Measurements from ENCODE around the gene MAS1L.

MAS1L gene

DNA sequence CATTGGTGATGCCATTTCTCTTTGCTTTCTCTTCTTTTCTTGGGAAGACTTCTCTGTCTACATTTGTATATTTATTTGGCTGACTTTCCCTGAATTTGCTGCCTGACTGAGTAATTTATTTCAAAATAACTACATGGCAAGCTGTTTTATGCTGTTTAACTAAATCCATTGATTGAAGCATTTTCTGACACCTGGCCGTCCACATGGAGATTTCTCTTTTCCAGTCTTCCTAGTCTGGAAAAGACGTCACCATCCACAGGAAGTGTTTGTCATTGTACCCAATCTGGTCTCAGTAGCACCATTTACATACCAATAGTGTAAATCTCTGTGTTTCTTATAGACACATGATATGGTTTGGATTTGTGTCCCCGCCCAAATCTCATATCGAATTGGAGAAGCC lies 9.2 kb upstream of the MAS1L start:
- TF ChIP-seq SIN3A (IDR thresholded peaks at IDR 0.05; ENCODE audit: borderline replicate concordance, insufficient read depth, low read length) = no peak
- TF ChIP-seq TAF1 (IDR thresholded peaks at IDR 0.05; ENCODE audit: borderline replicate concordance, insufficient read depth, low read length) = no peak
- TF ChIP-seq, protein P1, sequence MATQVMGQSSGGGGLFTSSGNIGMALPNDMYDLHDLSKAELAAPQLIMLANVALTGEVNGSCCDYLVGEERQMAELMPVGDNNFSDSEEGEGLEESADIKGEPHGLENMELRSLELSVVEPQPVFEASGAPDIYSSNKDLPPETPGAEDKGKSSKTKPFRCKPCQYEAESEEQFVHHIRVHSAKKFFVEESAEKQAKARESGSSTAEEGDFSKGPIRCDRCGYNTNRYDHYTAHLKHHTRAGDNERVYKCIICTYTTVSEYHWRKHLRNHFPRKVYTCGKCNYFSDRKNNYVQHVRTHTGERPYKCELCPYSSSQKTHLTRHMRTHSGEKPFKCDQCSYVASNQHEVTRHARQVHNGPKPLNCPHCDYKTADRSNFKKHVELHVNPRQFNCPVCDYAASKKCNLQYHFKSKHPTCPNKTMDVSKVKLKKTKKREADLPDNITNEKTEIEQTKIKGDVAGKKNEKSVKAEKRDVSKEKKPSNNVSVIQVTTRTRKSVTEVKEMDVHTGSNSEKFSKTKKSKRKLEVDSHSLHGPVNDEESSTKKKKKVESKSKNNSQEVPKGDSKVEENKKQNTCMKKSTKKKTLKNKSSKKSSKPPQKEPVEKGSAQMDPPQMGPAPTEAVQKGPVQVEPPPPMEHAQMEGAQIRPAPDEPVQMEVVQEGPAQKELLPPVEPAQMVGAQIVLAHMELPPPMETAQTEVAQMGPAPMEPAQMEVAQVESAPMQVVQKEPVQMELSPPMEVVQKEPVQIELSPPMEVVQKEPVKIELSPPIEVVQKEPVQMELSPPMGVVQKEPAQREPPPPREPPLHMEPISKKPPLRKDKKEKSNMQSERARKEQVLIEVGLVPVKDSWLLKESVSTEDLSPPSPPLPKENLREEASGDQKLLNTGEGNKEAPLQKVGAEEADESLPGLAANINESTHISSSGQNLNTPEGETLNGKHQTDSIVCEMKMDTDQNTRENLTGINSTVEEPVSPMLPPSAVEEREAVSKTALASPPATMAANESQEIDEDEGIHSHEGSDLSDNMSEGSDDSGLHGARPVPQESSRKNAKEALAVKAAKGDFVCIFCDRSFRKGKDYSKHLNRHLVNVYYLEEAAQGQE (IDR thresholded peaks at IDR 0.05; ENCODE audit: insufficient read depth in 1 of 2, low read depth in 2 of 2, low read length in 2 of 2) = no peak
- no peak for TF ChIP-seq FOXP2 (optimal IDR thresholded peaks at IDR 0.05; ENCODE audit: borderline replicate concordance, extremely low read depth, extremely low read length, insufficient read depth)
- no peak for TF ChIP-seq POLR2AphosphoS5 (IDR thresholded peaks at IDR 0.05; ENCODE audit: low read depth, low read length)

DNA sequence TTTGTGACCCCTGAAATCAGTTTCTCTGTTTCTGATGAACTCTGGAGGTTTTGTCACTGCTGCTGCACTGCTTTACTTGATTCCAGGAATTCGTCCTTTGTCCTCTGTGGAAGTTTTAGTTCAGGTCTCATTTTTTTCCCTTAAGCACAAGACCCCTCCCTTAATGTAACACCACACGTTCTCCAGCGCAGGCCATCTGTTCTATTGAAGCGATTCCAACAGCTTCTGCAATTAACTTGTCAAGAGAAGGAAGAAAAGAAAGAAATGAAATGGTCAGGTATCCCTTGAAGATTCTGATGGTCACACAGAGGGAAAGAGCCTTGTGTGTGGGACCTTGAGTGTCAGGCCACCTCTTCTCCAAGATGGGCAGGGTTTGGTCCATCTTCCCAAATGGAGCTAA lies 7.8 kb upstream of the MAS1L start:
- no peak for TF ChIP-seq SIN3A (IDR thresholded peaks at IDR 0.05; ENCODE audit: borderline replicate concordance, insufficient read depth, low read length)
- no peak for TF ChIP-seq POLR2AphosphoS5 (IDR thresholded peaks at IDR 0.05; ENCODE audit: low read depth, low read length)
- TF ChIP-seq, protein P1 (IDR thresholded peaks at IDR 0.05; ENCODE audit: insufficient read depth in 1 of 2, low read depth in 2 of 2, low read length in 2 of 2) = no peak
- TF ChIP-seq FOXP2 (optimal IDR thresholded peaks at IDR 0.05; ENCODE audit: borderline replicate concordance, extremely low read depth, extremely low read length, insufficient read depth) = no peak
- no peak for TF ChIP-seq TAF1 (IDR thresholded peaks at IDR 0.05; ENCODE audit: borderline replicate concordance, insufficient read depth, low read length)

DNA sequence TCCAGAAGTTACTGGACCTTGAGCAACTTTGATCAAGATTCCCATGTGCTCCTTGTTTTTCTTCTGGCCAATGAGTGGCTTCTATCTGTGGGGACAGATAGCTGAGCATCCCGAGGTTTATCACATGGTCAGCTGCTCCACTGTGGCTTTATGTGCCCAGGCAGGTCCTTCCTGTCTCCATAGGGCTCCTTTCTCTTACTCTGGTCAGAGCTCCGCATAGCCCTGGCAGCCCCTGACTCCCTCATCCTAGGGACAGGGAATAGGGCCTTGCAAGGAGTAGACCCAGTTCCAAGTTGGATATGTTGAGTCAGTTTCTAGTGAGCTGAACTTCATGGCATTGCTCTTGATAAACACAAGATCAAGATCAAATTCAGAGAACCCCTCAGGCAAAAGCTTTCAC lies 6.4 kb upstream of the MAS1L start:
- no peak for TF ChIP-seq FOXP2 (optimal IDR thresholded peaks at IDR 0.05; ENCODE audit: borderline replicate concordance, extremely low read depth, extremely low read length, insufficient read depth)
- TF ChIP-seq POLR2AphosphoS5 (IDR thresholded peaks at IDR 0.05; ENCODE audit: low read depth, low read length) = no peak
- TF ChIP-seq TAF1 (IDR thresholded peaks at IDR 0.05; ENCODE audit: borderline replicate concordance, insufficient read depth, low read length) = no peak
- TF ChIP-seq, protein P1 (IDR thresholded peaks at IDR 0.05; ENCODE audit: insufficient read depth in 1 of 2, low read depth in 2 of 2, low read length in 2 of 2) = no peak
- TF ChIP-seq SIN3A (IDR thresholded peaks at IDR 0.05; ENCODE audit: borderline replicate concordance, insufficient read depth, low read length) = no peak

DNA sequence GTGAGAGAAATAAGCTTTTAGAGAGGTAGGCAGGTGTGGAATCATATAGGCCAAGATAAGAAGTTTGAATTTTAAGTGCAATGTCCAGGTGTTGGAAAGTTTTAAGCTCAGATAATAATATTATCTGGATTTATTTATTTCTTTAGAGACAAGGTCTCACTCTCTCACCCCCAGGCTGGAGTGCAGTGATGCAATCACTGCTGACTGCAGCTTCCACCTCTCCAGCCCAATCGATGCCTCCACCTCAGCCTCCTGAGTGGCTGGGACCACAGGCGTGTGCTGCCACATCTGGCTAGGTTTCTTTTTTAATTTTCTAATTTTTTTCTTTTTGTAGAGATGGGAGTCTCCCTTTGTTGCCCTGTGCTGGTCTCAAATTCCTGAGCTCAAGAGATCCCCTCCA lies 5.5 kb upstream of the MAS1L start:
- TF ChIP-seq TAF1 (IDR thresholded peaks at IDR 0.05; ENCODE audit: borderline replicate concordance, insufficient read depth, low read length) = no peak

DNA sequence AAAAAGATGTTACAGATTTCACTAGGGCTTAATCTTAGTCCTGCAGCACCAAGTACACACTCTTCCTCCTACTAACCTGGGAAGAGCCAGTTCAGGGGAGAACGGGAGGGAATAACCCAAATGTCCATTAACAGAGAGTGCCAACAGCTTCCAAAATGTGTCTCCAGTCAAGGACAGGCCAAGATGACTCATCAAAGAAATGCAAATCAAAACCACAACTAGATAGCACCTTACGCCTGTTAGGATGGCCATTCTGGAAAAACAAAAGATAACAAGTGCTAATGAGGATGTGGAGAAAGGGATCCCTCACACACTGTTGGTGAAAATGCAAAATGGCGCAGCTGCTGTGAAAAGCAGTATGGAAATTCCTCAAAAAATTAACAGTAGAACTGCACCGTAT lies 3.8 kb upstream of the MAS1L start:
- no peak for TF ChIP-seq SIN3A (IDR thresholded peaks at IDR 0.05; ENCODE audit: borderline replicate concordance, insufficient read depth, low read length)

DNA sequence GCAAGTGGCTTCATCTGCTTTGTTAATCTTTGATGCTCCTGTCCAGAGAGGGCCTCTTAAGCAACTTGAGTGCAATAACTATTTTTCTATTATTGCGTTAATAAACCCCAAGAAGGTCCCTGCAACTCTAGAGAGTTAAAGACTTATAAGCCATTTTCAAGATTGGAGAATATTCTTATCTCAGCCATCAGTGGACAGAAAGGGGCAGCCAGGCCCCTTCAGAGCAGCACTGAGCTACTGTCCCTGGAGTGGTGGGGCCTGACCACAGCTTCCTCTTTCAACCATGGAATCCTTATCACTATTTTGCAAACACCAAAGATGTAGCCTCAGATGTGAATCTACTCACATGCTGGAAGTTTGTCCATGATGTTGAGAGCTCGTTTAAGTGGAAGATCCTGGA lies 2.8 kb upstream of the MAS1L start:
- TF ChIP-seq FOXP2 (optimal IDR thresholded peaks at IDR 0.05; ENCODE audit: borderline replicate concordance, extremely low read depth, extremely low read length, insufficient read depth) (no peak), SIN3A (IDR thresholded peaks at IDR 0.05; ENCODE audit: borderline replicate concordance, insufficient read depth, low read length) (no peak)

DNA sequence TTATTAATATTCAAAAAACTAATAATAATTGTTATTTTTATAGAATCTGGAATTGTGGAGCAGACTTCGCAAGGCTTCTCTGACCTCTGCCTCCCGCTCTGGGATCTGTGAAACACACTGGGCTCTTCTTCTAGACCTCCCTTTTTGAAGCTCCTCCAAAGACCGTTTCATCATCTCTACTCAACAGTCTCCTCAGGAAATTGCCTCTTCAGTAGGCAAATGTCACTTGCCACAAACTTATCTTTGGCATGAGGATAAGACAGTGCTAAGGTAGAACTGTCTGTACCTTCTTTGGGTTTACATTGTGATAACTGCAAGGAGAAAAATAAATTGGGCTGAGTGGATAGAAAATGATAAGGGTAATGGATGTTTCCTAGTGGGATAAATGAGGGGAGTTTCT lies 2.3 kb upstream of the MAS1L start:
- TF ChIP-seq, protein P1 (IDR thresholded peaks at IDR 0.05; ENCODE audit: insufficient read depth in 1 of 2, low read depth in 2 of 2, low read length in 2 of 2) = no peak
- TF ChIP-seq FOXP2 (optimal IDR thresholded peaks at IDR 0.05; ENCODE audit: borderline replicate concordance, extremely low read depth, extremely low read length, insufficient read depth) = no peak
- TF ChIP-seq SIN3A (IDR thresholded peaks at IDR 0.05; ENCODE audit: borderline replicate concordance, insufficient read depth, low read length) = no peak
- no peak for TF ChIP-seq POLR2AphosphoS5 (IDR thresholded peaks at IDR 0.05; ENCODE audit: low read depth, low read length)
- TF ChIP-seq TAF1 (IDR thresholded peaks at IDR 0.05; ENCODE audit: borderline replicate concordance, insufficient read depth, low read length) = no peak

Data from PFSK-1 (cell line).